ENCODE measurements around the gene AMOTL2.

The AMOTL2 gene

GRCh38 chr3:134309987-134310700 lies 64.1 kb downstream of the AMOTL2 start:
- H3K4me1 ChIP-seq (ENCODE audit: insufficient read depth, poor library complexity, severe bottlenecking) = peaks cover 36% of the 10 kb centered on the region
- no peaks in the 10 kb centered on the region for H3K36me3 ChIP-seq (ENCODE audit: low read depth)
- no peak for TF ChIP-seq CTCF (IDR thresholded peaks at IDR 0.05; ENCODE audit: poor library complexity, severe bottlenecking)
- no peak for ATAC-seq (ENCODE audit: low read depth)
- DNase-seq (ENCODE audit: low spot score) = no peak
- H3K9me3 ChIP-seq (ENCODE audit: severe bottlenecking) = no peaks in the 10 kb centered on the region
- H3K4me3 ChIP-seq (ENCODE audit: severe bottlenecking) = no peak overlapping the region
- peak overlapping the region; percentile 80 for H3K27ac ChIP-seq (ENCODE audit: poor library complexity, severe bottlenecking)
- H3K27me3 ChIP-seq (ENCODE audit: insufficient read depth, poor library complexity, severe bottlenecking) = no peaks in the 10 kb centered on the region

- no peaks in the 10 kb centered on the region for H3K36me3 ChIP-seq (ENCODE audit: low read depth)
- peaks cover 30% of the 10 kb centered on the region for H3K4me1 ChIP-seq (ENCODE audit: insufficient read depth, poor library complexity, severe bottlenecking)
- peak overlapping the region; percentile 80 for H3K27ac ChIP-seq (ENCODE audit: poor library complexity, severe bottlenecking)
- peak; percentile 99 for TF ChIP-seq CTCF (IDR thresholded peaks at IDR 0.05; ENCODE audit: poor library complexity, severe bottlenecking)
- no peak for DNase-seq (ENCODE audit: low spot score)
- no peaks in the 10 kb centered on the region for H3K9me3 ChIP-seq (ENCODE audit: severe bottlenecking)
- ATAC-seq (ENCODE audit: low read depth) = peak; percentile 71
- H3K4me3 ChIP-seq (ENCODE audit: severe bottlenecking) = no peak overlapping the region
- H3K27me3 ChIP-seq (ENCODE audit: insufficient read depth, poor library complexity, severe bottlenecking) = no peaks in the 10 kb centered on the region
Measured at GRCh38 chr3:134308350-134308891, 65.8 kb downstream of the AMOTL2 start.

GRCh38 chr3:134307425-134307824 lies 66.8 kb downstream of the AMOTL2 start:
- TF ChIP-seq CTCF (IDR thresholded peaks at IDR 0.05; ENCODE audit: poor library complexity, severe bottlenecking) = no peak
- Histone ChIP-seq H3K27ac (ENCODE audit: poor library complexity, severe bottlenecking) (no peak overlapping the region), H3K9me3 (ENCODE audit: severe bottlenecking) (no peaks in the 10 kb centered on the region), H3K4me1 (ENCODE audit: insufficient read depth, poor library complexity, severe bottlenecking) (peaks cover 26% of the 10 kb centered on the region), H3K36me3 (ENCODE audit: low read depth) (no peaks in the 10 kb centered on the region), H3K4me3 (ENCODE audit: severe bottlenecking) (no peak overlapping the region), H3K27me3 (ENCODE audit: insufficient read depth, poor library complexity, severe bottlenecking) (no peaks in the 10 kb centered on the region)
- no peak for ATAC-seq (ENCODE audit: low read depth)
- DNase-seq (ENCODE audit: low spot score) = no peak

GRCh38 chr3:134306320-134306719 lies 67.9 kb downstream of the AMOTL2 start:
- no peak for TF ChIP-seq CTCF (IDR thresholded peaks at IDR 0.05; ENCODE audit: poor library complexity, severe bottlenecking)
- no peaks in the 10 kb centered on the region for H3K9me3 ChIP-seq (ENCODE audit: severe bottlenecking)
- H3K27ac ChIP-seq (ENCODE audit: poor library complexity, severe bottlenecking) = no peak overlapping the region
- no peak for DNase-seq (ENCODE audit: low spot score)
- H3K27me3 ChIP-seq (ENCODE audit: insufficient read depth, poor library complexity, severe bottlenecking) = no peaks in the 10 kb centered on the region
- ATAC-seq (ENCODE audit: low read depth) = no peak
- no peak overlapping the region for H3K4me3 ChIP-seq (ENCODE audit: severe bottlenecking)
- H3K4me1 ChIP-seq (ENCODE audit: insufficient read depth, poor library complexity, severe bottlenecking) = peaks cover 16% of the 10 kb centered on the region
- no peaks in the 10 kb centered on the region for H3K36me3 ChIP-seq (ENCODE audit: low read depth)
